GM18517 (cell line): Measurements from ENCODE around the gene RNF13.
"Not testable (repeated sequence)": the region's sequence is repeated elsewhere in the genome, so short reads cannot be mapped to it uniquely, and the experiment has no call there.

ENCODE experiments used
- ATAC-seq: cut with Tn5 transposase; IDR thresholded peaks from one replicate; pipeline ENCODE4 v1.9.1; 2021; ENCODE audit warnings: mild to moderate bottlenecking, moderate library complexity; ENCODE audit not compliant: unreplicated experiment

Gene RNF13

DNA sequence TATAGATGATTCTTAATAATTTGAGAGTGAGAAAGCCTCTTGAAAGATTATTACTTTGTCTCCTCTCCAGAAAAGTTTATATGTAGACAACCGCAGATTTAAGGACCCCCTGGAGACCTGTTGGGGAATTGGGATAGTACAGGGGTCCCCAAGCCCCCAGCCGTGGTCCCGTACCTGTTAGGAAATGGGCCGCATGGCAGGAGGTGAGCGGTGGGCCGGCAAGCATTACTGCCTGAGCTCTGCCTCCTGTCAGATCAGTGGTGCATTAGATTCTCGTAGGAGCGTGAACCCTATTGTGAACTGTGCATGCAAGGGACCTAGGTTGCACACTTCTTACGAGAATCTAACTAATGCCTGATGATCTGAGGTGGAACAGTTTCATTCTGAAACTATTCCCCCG is 79.4 kb downstream of the RNF13 start:
- no peak for ATAC-seq

DNA sequence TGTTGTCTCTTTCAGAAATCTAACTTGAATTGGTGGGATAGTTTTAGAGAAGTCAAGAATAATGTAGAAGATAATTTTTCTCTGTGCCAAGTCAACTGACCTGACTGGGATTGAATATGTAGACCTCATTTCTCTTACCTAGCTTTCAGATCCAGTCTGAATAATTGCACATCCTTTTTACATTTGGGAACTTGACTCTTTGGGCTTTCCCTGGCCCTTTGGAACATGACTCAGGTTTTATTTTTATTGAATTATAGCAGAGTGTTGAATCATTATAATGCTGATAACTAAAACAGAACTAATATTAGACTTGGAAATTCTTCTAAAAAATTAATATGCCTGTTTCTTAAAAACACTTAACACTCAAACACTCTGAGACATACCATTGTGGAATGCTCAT is 81.2 kb downstream of the RNF13 start:
- ATAC-seq, result no peak

GRCh38 chr3:149895339-149895738 is 82.3 kb downstream of the RNF13 start:
- no peak for ATAC-seq

DNA sequence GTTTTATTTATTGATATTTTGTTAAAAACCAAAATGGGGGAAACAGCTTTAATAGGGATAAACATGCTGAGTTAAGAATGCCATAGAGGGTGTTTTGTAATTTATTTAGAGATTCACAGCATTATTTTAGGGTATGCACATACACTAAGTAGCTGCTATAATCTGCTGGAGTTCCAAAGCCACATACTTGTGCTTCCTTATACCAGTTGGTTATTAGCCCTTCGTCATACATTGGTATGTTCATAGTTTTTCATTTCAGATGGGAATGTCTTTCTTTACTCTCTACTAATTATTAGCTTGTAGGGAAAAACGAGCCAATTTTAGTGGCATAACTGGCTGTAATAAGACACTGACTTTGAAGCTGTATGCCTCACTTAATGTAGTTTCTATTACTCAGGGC is 82.8 kb downstream of the RNF13 start:
- no peak for ATAC-seq

GRCh38 chr3:149898771-149899170 is 85.8 kb downstream of the RNF13 start:
- ATAC-seq, result no peak

- ATAC-seq, result no peak
Observed at GRCh38 chr3:149900322-149900721, 87.3 kb downstream of the RNF13 start.

DNA sequence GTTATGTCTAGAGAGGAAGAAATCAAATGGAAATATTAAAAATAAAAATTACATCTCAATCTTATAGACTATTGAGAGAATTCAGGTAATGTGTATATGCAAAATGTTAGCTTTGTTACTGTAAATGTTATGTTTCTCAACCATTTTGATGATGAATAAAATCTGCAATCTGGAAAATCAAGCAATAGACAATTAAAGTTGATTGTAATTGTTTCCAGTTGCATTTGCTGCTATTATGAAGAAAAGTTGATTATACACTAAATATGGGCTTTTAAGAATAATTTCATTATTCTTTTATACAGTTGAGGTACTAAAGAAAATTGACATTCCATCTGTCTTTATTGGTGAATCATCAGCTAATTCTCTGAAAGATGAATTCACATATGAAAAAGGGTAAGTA is 88.8 kb downstream of the RNF13 start:
- no peak for ATAC-seq

DNA sequence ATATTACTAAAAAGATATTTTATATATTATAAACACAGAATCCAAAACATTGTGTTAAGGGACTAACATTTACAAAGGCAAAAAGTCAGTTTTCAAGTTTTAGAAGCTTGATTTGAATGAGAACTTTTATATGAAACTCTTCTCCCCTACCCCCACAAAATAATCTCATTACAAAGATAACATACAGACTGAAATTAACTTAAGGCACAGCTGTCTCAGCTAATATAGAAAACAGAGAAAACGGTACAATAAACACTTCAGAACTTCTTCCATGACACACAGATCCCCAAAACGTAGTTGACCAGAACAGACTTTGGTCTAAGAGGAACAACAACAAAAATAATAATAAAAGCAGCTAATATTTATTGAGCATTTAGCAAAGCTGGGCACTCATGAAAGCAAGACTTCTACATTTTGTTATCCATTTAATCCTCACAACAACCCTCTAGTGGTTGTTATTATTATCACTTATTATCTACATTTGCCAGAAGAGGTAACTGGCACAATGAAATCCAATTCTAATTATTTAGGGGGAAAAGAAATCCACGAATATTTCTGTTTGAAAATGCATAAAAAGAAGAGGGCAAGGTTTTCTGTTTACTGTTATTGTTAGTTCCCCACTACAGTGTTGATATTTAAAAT is 89.6 kb downstream of the RNF13 start:
- no peak for ATAC-seq

DNA sequence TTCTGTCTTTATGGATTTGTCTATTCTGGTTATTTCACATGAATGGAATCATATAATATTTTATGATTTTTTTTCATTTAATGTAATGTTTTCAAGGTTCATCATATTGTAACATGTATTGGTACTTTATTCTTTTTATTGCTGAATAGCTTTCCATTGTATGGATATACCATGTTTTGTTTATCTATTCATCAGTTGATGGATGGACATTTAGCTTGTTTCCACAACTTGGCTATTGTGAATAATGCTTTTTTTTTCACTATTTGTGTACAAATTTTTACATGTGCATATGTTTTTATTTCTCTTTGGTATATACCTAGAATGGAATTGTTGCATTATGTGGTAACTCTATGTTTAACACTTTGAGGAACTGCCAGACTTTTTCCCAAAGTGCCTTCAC is 93.0 kb downstream of the RNF13 start:
- no peak for ATAC-seq

DNA sequence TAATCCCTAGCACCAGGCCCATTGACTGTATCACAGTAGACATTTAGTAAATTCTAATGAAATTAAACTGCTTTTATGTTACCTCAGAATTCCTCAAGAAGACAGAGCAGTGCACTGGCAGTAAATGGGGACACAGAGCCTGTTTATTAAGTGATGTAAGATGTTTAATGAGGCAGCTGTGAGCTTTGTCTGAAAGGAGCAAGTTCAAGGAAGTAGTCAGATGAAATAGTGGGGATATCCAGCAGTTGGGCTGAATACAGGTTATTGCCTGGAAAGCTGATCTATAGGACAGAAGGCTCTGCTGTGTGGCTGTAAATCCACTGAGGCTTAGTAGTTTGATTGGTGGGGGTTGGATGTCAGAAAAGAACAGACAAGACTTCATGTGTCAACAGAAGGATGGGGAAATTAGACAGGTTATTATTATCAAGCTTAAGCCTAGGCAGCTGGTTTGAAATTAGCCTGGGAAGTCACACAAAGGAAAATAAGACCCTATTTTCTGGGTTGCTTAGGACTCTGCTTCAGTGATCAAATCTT is 95.5 kb downstream of the RNF13 start:
- no peak for ATAC-seq

GRCh38 chr3:149909923-149910322 is 96.9 kb downstream of the RNF13 start:
- no peak for ATAC-seq

DNA sequence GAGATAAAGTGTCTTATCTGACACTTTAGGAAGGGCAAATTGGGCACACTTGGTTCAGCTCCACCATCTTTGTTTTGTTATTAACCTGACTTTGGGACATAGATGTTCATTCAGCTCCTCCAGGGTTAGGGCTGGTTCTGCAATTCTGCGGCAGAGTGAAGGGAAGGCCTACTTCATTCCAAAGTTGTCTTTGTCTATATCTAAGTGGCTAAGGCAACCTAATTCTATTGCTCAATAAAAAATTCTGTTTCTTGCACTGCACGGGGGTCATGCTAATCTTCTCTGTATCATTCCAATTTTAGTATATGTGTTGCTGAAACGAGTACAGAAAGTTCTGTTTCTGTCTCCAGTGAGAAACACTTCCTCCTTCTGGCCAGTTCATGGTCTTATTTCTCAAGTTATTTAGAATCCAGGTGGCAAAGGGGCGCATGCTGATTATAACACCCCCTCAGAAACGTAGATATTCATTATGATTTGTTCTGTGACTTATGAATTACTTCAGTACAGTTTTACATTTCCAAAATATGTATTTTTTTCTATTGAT is 104.2 kb downstream of the RNF13 start:
- no peak for ATAC-seq

DNA sequence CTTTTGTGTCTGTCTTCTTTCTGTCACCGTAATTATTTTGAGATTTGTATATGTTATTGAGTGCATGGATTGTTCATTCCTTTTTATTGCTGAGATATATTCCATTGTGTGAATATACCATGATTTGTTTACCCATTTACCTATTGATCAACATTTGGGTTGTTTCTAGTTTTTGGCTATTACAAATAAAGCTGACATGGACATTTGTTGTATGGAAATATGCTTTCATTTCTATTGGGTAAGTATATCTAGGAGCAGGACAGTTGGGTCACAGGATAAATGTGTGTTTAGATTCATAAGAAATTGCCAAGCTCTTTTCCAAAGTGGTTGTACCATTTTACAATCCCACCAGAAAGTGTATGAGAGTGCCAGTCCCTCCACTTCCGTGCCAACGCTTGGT is 106.5 kb downstream of the RNF13 start:
- no peak for ATAC-seq

- ATAC-seq, result no peak
Observed at GRCh38 chr3:149920119-149920518, 107.1 kb downstream of the RNF13 start.

- no peak for ATAC-seq
Observed at GRCh38 chr3:149933008-149933407, 120.0 kb downstream of the RNF13 start.

DNA sequence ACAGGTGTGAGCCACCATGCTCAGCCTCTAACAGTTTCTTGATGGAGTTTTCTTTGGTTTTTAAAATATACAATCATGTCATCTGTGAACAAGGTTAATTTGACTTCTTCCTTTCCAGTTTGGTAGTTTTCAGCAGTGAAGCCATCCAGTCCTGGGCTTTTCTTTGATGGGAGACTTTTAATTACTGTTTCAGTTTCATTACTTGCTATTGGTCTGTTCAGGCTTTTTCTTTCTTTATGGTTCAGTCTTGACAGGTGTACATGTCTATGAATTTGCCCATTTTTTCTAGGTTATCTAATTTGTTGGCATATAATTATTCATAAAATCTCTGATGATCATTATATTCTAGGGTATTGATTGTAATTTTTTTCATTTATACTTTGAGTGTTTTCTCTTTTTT is 120.8 kb downstream of the RNF13 start:
- no peak for ATAC-seq

DNA sequence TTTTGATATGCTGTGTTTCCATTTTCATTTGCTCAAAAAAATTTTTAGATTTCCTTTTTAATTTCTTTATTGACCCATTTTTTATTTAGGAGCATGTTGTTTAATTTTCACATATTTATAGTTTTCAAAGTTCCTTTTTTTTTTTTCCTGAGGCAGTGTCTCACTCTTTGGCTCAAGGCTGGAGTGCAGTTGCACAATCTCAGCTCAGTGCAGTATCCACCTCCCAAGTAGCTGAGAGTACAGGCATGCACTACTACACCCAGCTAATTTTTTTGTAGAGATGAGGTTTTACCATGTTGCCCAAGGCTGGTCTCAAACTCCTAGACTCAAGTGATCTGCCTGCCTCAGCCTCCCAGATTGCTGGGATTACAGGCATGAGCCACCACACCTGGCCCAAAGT is 121.5 kb downstream of the RNF13 start:
- no peak for ATAC-seq

DNA sequence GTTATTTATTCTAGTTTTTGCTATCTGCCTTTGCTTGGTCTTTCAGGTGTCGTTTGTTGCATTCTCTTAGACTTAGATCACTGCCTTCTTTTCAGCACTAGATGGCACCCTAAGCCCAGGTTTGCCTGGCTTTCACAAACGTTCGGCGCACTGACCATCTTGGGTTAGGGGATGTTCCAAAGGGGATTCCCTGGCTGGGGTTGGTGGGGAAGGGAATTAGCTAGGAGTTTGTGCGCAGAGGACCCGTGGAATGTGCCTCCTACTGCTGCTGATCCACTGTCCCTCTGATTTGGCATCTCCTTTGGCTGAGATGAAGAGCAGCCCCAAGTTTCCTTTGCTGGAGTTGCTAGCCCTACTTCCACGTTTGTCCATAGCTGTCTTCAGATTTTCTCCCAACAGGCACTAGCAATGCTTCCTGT is 123.8 kb downstream of the RNF13 start:
- peak; percentile 74 for ATAC-seq

GRCh38 chr3:149938392-149939055 is 125.5 kb downstream of the RNF13 start:
- ATAC-seq, result not testable (repeated sequence)

GRCh38 chr3:149941186-149941585 is 128.2 kb downstream of the RNF13 start:
- no peak for ATAC-seq

DNA sequence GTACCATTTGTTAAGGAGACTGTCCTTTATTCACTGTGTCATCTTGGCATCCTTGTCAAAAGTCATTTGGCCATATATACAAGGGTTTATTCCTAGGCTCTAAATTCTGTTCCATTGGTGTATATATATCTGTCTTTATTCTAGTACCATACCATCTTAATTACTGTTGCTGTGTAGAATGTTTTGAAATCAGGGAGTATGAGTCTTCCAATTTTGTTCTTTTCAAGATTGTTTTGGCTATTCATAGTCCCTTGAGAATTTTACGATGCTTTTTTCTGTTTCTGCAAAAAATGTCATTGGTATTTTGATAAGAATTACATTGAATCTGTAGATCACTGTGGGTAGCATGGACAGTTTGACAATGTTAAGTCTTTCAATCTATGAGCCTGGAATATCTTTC is 128.9 kb downstream of the RNF13 start:
- no peak for ATAC-seq

GRCh38 chr3:149942409-149942808 is 129.4 kb downstream of the RNF13 start:
- ATAC-seq, result no peak
